CD4-positive, CD25-positive, alpha-beta regulatory T cell (primary cell): ENCODE data around the gene COX5B. TPM values are rescaled to one million over a fixed set of nuclear protein-coding genes. Genes with fewer than 3 reads are reported as not detected.

Source experiments
- ATAC-seq, 2 donors: fragments of 150-1000 bp; cut with Tn5 transposase; one replicate each; pipeline ENCODE4 v1.10.0; 2021; ENCODE audit warnings: low read depth in 2 of 2, moderate number of reproducible peaks in 2 of 2, moderate library complexity in 1 of 2
- DNase-seq, 3 donors: peaks; one replicate each; pipeline versions ENCODE4 v3.0.0 to v3.0.0-alpha.2; 2012 to 2022; ENCODE audit warnings: mixed read lengths in 1 of 3
- H3K27ac ChIP-seq: one replicate; pipeline ENCODE4 v1.7.0; 2013; ENCODE audit warnings: mild to moderate bottlenecking, low read length; ENCODE audit not compliant: insufficient read depth, poor library complexity, severe bottlenecking
- H3K27me3 ChIP-seq: one replicate; pipeline ENCODE4 v1.7.0; 2013; ENCODE audit warnings: low read length; ENCODE audit not compliant: control insufficient read depth, insufficient read depth
- H3K36me3 ChIP-seq: one replicate; pipeline ENCODE4 v1.7.0; 2013; ENCODE audit warnings: mild to moderate bottlenecking, low read length, moderate library complexity; ENCODE audit not compliant: control insufficient read depth, insufficient read depth
- H3K4me1 ChIP-seq: 2 replicates; pipeline ENCODE4 v1.7.0; 2013; ENCODE audit warnings: mild to moderate bottlenecking, low read length; ENCODE audit not compliant: insufficient read depth, control insufficient read depth, poor library complexity, severe bottlenecking
- H3K4me3 ChIP-seq: one replicate; pipeline ENCODE4 v1.7.0; 2013; ENCODE audit warnings: low read depth, mild to moderate bottlenecking, low read length, moderate library complexity
- H3K9me3 ChIP-seq, 2 experiments: 1 replicate in 1 of 2; 2 replicates in 1 of 2; pipeline ENCODE4 v1.7.0; 2013; ENCODE audit warnings: low read length in 2 of 2, mild to moderate bottlenecking in 1 of 2, moderate library complexity in 1 of 2; ENCODE audit not compliant: control insufficient read depth in 2 of 2
- H3K27ac Mint-ChIP-seq, 3 donors: one replicate each; pipeline ENCODE4 v1.8.0; 2020 to 2022; ENCODE audit warnings: mild to moderate bottlenecking in 3 of 3, mixed read lengths in 3 of 3, moderate library complexity in 2 of 3
- H3K27me3 Mint-ChIP-seq: one replicate; pipeline ENCODE4 v1.8.0; 2022; ENCODE audit warnings: mild to moderate bottlenecking, mixed read lengths
- H3K36me3 Mint-ChIP-seq: one replicate; pipeline ENCODE4 v1.8.0; 2020; ENCODE audit warnings: mixed read lengths
- H3K4me1 Mint-ChIP-seq, 4 donors: one replicate each; pipeline ENCODE4 v1.8.0; 2020 to 2022; ENCODE audit warnings: mixed read lengths in 4 of 4, mild to moderate bottlenecking in 1 of 4
- H3K4me3 Mint-ChIP-seq, 4 donors: one replicate each; pipeline ENCODE4 v1.8.0; 2020 to 2022; ENCODE audit warnings: mild to moderate bottlenecking in 4 of 4, mixed read lengths in 4 of 4, moderate library complexity in 3 of 4
- H3K9me3 Mint-ChIP-seq, 7 donors: one replicate each; pipeline ENCODE4 v1.8.0; 2020 to 2022; ENCODE audit warnings: mixed read lengths in 7 of 7, mild to moderate bottlenecking in 3 of 7, moderate library complexity in 2 of 7
- polyA plus RNA-seq, 4 donors: library from polyadenylated mRNA; unstranded; fragments of 300-500 nt; fragmentation: Illumina TruSeq; gene quantifications; one replicate each; pipeline ENCODE4 v1.2.3, GENCODE V29; 2021
- total RNA-seq: library from RNA; stranded (reverse); gene quantifications from one replicate; pipeline ENCODE4 v1.2.3, GENCODE V29; 2022

Gene COX5B
- total and polyA plus RNA-seq, 5 donors from 2014 or later, result 147 to 538 (median 402) TPM

DNA sequence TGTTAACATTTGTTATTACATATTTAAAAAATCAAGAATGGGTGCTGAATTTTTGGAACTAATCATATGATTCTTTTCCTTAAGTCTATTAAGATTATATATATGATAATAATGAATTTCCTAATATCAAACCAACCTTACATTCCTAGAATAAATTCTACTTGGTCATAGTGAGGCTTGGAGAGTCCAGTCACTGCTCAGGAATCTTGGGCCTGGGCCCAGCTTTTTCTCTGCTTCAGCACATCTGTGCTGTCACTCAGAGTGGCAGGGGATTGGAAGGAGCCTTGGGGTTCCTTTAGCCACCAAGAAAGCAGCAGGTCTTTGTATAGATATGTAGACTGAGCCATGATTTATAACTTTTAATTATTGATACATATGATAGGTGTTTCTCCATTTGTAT is 47.6 kb downstream of the COX5B start:
- Mint-ChIP-seq H3K9me3 (no peaks in the 10 kb centered on the region), H3K27me3 (peaks cover 9% of the 10 kb centered on the region), H3K4me1 (peaks cover 9 to 21% (median 13%) of the 10 kb centered on the region in 4 donors), H3K27ac (no peak overlapping the region), H3K4me3 (no peak overlapping the region), H3K36me3 (no peaks in the 10 kb centered on the region)
- Histone ChIP-seq H3K4me3 (no peak overlapping the region), H3K36me3 (no peaks in the 10 kb centered on the region), H3K27ac (no peak overlapping the region), H3K27me3 (no peaks in the 10 kb centered on the region), H3K9me3 (no peaks in the 10 kb centered on the region), H3K4me1 (peaks cover 6% of the 10 kb centered on the region)
- no peak for DNase-seq
- no peak for ATAC-seq

DNA sequence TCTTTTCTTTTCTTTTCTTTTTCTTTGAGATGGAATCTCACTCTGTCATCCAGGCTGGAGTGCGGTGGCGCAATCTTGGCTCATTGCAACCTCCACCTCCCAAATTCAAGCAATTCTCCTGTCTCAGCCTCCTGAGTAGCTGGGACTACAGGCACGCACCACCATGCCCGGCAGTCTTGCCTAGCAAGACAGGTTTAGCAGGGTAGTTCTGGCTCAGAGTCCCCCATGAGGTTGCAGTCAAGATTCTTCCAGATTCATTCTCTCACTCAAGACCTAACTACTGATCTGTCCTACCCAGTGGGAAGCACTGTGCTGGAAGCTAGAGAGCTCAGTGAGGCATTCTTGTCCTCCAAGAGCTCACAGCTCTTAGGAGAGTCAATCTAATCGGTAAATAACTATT is 49.9 kb downstream of the COX5B start:
- DNase-seq, result no peak
- no peak for ATAC-seq
- Histone ChIP-seq H3K36me3 (no peaks in the 10 kb centered on the region), H3K9me3 (no peaks in the 10 kb centered on the region), H3K4me1 (peaks cover 4% of the 10 kb centered on the region), H3K4me3 (no peak overlapping the region), H3K27me3 (no peaks in the 10 kb centered on the region), H3K27ac (no peak overlapping the region)
- Mint-ChIP-seq H3K4me1 (peaks cover 6 to 25% (median 10%) of the 10 kb centered on the region in 4 donors), H3K27ac (no peak overlapping the region), H3K9me3 (no peaks in the 10 kb centered on the region), H3K4me3 (no peak overlapping the region), H3K27me3 (peaks cover 15% of the 10 kb centered on the region), H3K36me3 (no peaks in the 10 kb centered on the region)

DNA sequence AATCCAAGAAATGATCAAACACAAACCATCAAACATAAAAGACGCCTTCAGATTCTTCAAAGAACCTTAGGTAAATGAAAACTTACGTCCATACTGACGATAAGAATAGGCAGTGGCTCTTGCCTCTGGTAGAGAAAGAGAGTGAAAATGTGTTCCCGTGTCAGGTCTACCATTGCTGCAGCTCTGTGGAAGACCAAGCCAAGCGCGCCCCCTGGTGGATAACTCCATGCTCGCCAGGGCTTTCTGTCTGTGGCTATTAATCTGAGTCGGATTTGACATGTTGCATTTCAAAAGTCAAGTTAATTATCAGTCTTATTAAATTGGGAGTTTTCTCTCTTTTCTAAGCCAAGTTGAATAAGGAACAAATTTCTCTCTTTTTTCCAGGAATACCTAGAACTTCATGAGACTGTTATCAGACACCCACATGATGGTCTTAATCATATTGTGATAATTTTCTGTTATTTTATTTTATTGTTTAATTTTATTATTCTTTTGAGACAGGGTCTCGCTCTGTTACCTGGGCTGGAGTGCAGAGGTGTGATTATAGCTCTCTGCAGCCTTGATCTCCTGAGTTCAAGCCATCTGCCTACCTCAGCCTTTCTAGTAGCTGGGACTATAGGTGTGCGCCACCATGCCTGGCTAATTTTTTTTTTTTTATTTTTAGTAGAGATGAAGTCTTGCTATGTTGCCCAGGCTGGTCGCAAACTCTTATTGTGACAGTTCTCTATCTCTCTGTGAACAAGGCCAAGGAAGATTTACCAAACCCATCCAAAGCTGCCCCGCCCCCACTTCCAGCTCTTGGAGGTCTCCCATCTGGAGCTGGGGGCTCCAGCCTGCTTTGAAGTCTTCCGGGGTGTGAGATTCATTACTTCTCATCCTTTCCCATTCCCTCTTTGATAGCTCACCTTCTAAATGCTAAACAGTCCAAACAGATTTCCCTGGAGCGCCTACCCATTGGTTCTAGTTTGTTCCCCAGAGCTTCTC is 51.7 kb downstream of the COX5B start:
- DNase-seq (peak; percentile 81 to 90 (median 88)), ATAC-seq (peak; percentile 86 to 89)
- peaks cover 15% of the 10 kb centered on the region for H3K27me3 Mint-ChIP-seq
- no peaks in the 10 kb centered on the region for H3K9me3 Mint-ChIP-seq
- H3K9me3 ChIP-seq, result no peaks in the 10 kb centered on the region
- no peaks in the 10 kb centered on the region for H3K27me3 ChIP-seq
- H3K27ac Mint-ChIP-seq, result peak overlapping the region; percentile 3 to 92 (median 65)
- peak overlapping the region in 1 of 4 donors; percentile 9 for H3K4me3 Mint-ChIP-seq
- H3K4me1 ChIP-seq, result peaks cover 4% of the 10 kb centered on the region
- H3K4me3 ChIP-seq, result peak overlapping the region; percentile 5
- H3K4me1 Mint-ChIP-seq, result peaks cover 6 to 25% (median 10%) of the 10 kb centered on the region in 4 donors
- H3K36me3 ChIP-seq, result no peaks in the 10 kb centered on the region
- no peak overlapping the region for H3K27ac ChIP-seq
- no peaks in the 10 kb centered on the region for H3K36me3 Mint-ChIP-seq

Other genes with a start within 250 kb of the COX5B start
- 108 TPM for gene ANKRD36B, start 56.2 kb upstream of the COX5B start, total RNA-seq
- 10 to 100 TPM; 12.1 to 15.6 (median 13.7) TPM for gene ANKRD36B, start 56.2 kb upstream of the COX5B start, polyA plus RNA-seq
- gene ACTR1B, start 18.0 kb downstream of the COX5B start, total RNA-seq, result 86.3 TPM
- 10 to 100 TPM; 12.9 to 22.6 (median 21.8) TPM for gene ACTR1B, start 18.0 kb downstream of the COX5B start, polyA plus RNA-seq
- 20.4 TPM for gene C2orf92, start 23.7 kb downstream of the COX5B start, total RNA-seq
- gene C2orf92, start 23.7 kb downstream of the COX5B start, polyA plus RNA-seq, result under 1 TPM in 1 of 4 donors, not detected in 3; 0.61 TPM
- 431 TPM for gene ZAP70, start 67.5 kb downstream of the COX5B start, total RNA-seq
- gene ZAP70, start 67.5 kb downstream of the COX5B start, polyA plus RNA-seq, result 100 to 1,000 TPM; 104 to 144 (median 130) TPM